Measurements from ENCODE around the gene KCNH1.

KCNH1 gene

GRCh38 chr1:210739627-210740026, 394.3 kb downstream of the KCNH1 start:
- H3K4me2 ChIP-seq (ENCODE audit: insufficient read depth, low read length, poor library complexity, severe bottlenecking): no peak overlapping the region
- no peak overlapping the region for H2AK5ac ChIP-seq (ENCODE audit: low read depth, low read length)
- H3K27ac ChIP-seq (replicated peaks; ENCODE audit: low read length): no peak overlapping the region
- no peak overlapping the region for H4K91ac ChIP-seq (ENCODE audit: low read depth, low read length, poor library complexity)
- H4K8ac ChIP-seq (ENCODE audit: low read depth, low read length): no peak overlapping the region
- no peak overlapping the region for H2AFZ ChIP-seq (ENCODE audit: low read length)
- no peak overlapping the region for H2BK120ac ChIP-seq (ENCODE audit: low read depth, low read length)
- no peaks in the 10 kb centered on the region for H3K79me1 ChIP-seq (ENCODE audit: low read depth, low read length)
- no peak overlapping the region for H2BK12ac ChIP-seq (ENCODE audit: low read length)
- H3K4me3 ChIP-seq (ENCODE audit: low read length in 2 of 2): no peak overlapping the region
- no peak overlapping the region for H3K4ac ChIP-seq (ENCODE audit: low read length)
- no peak overlapping the region for H3K14ac ChIP-seq (ENCODE audit: low read length)
- no peaks in the 10 kb centered on the region for H3K36me3 ChIP-seq (replicated peaks in 1 of 2; ENCODE audit: control insufficient read depth in 2 of 2, insufficient read depth in 2 of 2, low read length in 2 of 2)
- H2BK15ac ChIP-seq (ENCODE audit: low read length): no peak overlapping the region
- H3K9me3 ChIP-seq (replicated peaks in 1 of 2; ENCODE audit: control insufficient read depth in 2 of 2, insufficient read depth in 1 of 2, low read depth in 1 of 2, low read length in 2 of 2): no peaks in the 10 kb centered on the region
- H3K18ac ChIP-seq (ENCODE audit: low read length): no peak overlapping the region
- H3K23ac ChIP-seq (ENCODE audit: low read depth, low read length, poor library complexity): no peak overlapping the region
- H3K27me3 ChIP-seq (ENCODE audit: control insufficient read depth in 3 of 3, insufficient read depth in 3 of 3, low read depth in 1 of 3, low read length in 3 of 3): no peaks in the 10 kb centered on the region
- H3K4me1 ChIP-seq (ENCODE audit: control insufficient read depth in 2 of 2, insufficient read depth in 1 of 2, low read depth in 1 of 2, low read length in 2 of 2): peaks cover 4 to 5% of the 10 kb centered on the region in 2 donors
- H2BK5ac ChIP-seq (ENCODE audit: low read length): no peak overlapping the region
- no peak for DNase-seq (ENCODE audit: low spot score)
- no peak overlapping the region for H3K9ac ChIP-seq (ENCODE audit: low read depth, low read length, poor library complexity)
- no CpG with 5 or more reads among the region's 1 CpG for WGBS, 2 donors (ENCODE audit: extremely low coverage in 2 of 2, insufficient read length in 2 of 2, insufficient replicate concordance in 1 of 2)

DNA sequence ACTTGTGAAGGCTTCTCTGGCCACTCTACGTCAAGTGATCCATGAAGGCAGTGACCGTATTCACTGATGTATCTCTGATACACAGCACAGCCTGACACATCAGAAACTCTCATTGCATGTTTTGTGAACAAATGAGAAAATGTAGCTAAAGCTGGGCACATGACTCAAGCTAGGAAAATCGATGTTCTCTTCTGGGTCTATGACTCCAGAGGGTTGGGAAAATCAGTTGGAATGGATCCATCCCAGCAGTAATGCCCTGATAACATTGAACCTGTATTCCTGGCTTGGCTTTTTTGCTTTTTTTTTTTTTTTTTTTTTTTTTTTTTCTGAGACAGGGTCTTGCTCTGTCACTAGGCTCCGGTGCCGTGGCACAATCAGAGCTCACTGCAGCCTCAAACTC, 395.7 kb downstream of the KCNH1 start:
- no peaks in the 10 kb centered on the region for H3K79me1 ChIP-seq (ENCODE audit: low read depth, low read length)
- no peak overlapping the region for H2BK12ac ChIP-seq (ENCODE audit: low read length)
- no peak overlapping the region for H2AFZ ChIP-seq (ENCODE audit: low read length)
- no CpG with 5 or more reads among the region's 5 CpGs for WGBS, 2 donors (ENCODE audit: extremely low coverage in 2 of 2, insufficient read length in 2 of 2, insufficient replicate concordance in 1 of 2)
- H3K9ac ChIP-seq (ENCODE audit: low read depth, low read length, poor library complexity): no peak overlapping the region
- no peak overlapping the region for H3K4me3 ChIP-seq (ENCODE audit: low read length in 2 of 2)
- no peak overlapping the region for H3K14ac ChIP-seq (ENCODE audit: low read length)
- H4K91ac ChIP-seq (ENCODE audit: low read depth, low read length, poor library complexity): no peak overlapping the region
- no peak overlapping the region for H3K4ac ChIP-seq (ENCODE audit: low read length)
- no peak overlapping the region for H3K27ac ChIP-seq (replicated peaks; ENCODE audit: low read length)
- H4K8ac ChIP-seq (ENCODE audit: low read depth, low read length): no peak overlapping the region
- H2BK5ac ChIP-seq (ENCODE audit: low read length): no peak overlapping the region
- no peaks in the 10 kb centered on the region for H3K36me3 ChIP-seq (replicated peaks in 1 of 2; ENCODE audit: control insufficient read depth in 2 of 2, insufficient read depth in 2 of 2, low read length in 2 of 2)
- H3K4me1 ChIP-seq (ENCODE audit: control insufficient read depth in 2 of 2, insufficient read depth in 1 of 2, low read depth in 1 of 2, low read length in 2 of 2): peaks cover 4 to 5% of the 10 kb centered on the region in 2 donors
- H2BK15ac ChIP-seq (ENCODE audit: low read length): no peak overlapping the region
- H3K4me2 ChIP-seq (ENCODE audit: insufficient read depth, low read length, poor library complexity, severe bottlenecking): no peak overlapping the region
- H2AK5ac ChIP-seq (ENCODE audit: low read depth, low read length): no peak overlapping the region
- H3K18ac ChIP-seq (ENCODE audit: low read length): no peak overlapping the region
- H3K9me3 ChIP-seq (replicated peaks in 1 of 2; ENCODE audit: control insufficient read depth in 2 of 2, insufficient read depth in 1 of 2, low read depth in 1 of 2, low read length in 2 of 2): no peaks in the 10 kb centered on the region
- no peak overlapping the region for H2BK120ac ChIP-seq (ENCODE audit: low read depth, low read length)
- no peak for DNase-seq (ENCODE audit: low spot score)
- H3K23ac ChIP-seq (ENCODE audit: low read depth, low read length, poor library complexity): no peak overlapping the region
- H3K27me3 ChIP-seq (ENCODE audit: control insufficient read depth in 3 of 3, insufficient read depth in 3 of 3, low read depth in 1 of 3, low read length in 3 of 3): no peaks in the 10 kb centered on the region

- Histone ChIP-seq H3K36me3 (replicated peaks in 1 of 2; ENCODE audit: control insufficient read depth in 2 of 2, insufficient read depth in 2 of 2, low read length in 2 of 2) (no peaks in the 10 kb centered on the region), H3K79me1 (ENCODE audit: low read depth, low read length) (no peaks in the 10 kb centered on the region), H3K14ac (ENCODE audit: low read length) (no peak overlapping the region), H3K18ac (ENCODE audit: low read length) (no peak overlapping the region), H3K23ac (ENCODE audit: low read depth, low read length, poor library complexity) (no peak overlapping the region), H4K91ac (ENCODE audit: low read depth, low read length, poor library complexity) (no peak overlapping the region), H2AK5ac (ENCODE audit: low read depth, low read length) (no peak overlapping the region), H4K8ac (ENCODE audit: low read depth, low read length) (no peak overlapping the region), H2AFZ (ENCODE audit: low read length) (no peak overlapping the region), H2BK12ac (ENCODE audit: low read length) (no peak overlapping the region), H2BK15ac (ENCODE audit: low read length) (no peak overlapping the region), H2BK120ac (ENCODE audit: low read depth, low read length) (no peak overlapping the region), H3K9me3 (replicated peaks in 1 of 2; ENCODE audit: control insufficient read depth in 2 of 2, insufficient read depth in 1 of 2, low read depth in 1 of 2, low read length in 2 of 2) (no peaks in the 10 kb centered on the region), H3K4me1 (ENCODE audit: control insufficient read depth in 2 of 2, insufficient read depth in 1 of 2, low read depth in 1 of 2, low read length in 2 of 2) (peaks cover 4 to 5% of the 10 kb centered on the region in 2 donors), H3K27ac (replicated peaks; ENCODE audit: low read length) (no peak overlapping the region), H2BK5ac (ENCODE audit: low read length) (no peak overlapping the region), H3K4me2 (ENCODE audit: insufficient read depth, low read length, poor library complexity, severe bottlenecking) (no peak overlapping the region), H3K4ac (ENCODE audit: low read length) (no peak overlapping the region), H3K9ac (ENCODE audit: low read depth, low read length, poor library complexity) (no peak overlapping the region), H3K4me3 (ENCODE audit: low read length in 2 of 2) (no peak overlapping the region), H3K27me3 (ENCODE audit: control insufficient read depth in 3 of 3, insufficient read depth in 3 of 3, low read depth in 1 of 3, low read length in 3 of 3) (no peaks in the 10 kb centered on the region)
- no peak for DNase-seq (ENCODE audit: low spot score)
- WGBS, 2 donors (ENCODE audit: extremely low coverage in 2 of 2, insufficient read length in 2 of 2, insufficient replicate concordance in 1 of 2): no CpG with 5 or more reads among the region's 3 CpGs
These were observed 397.2 kb downstream of the KCNH1 start for GRCh38 chr1:210736713-210737112.

- Histone ChIP-seq H4K91ac (ENCODE audit: low read depth, low read length, poor library complexity) (no peak overlapping the region), H2BK5ac (ENCODE audit: low read length) (no peak overlapping the region), H3K23ac (ENCODE audit: low read depth, low read length, poor library complexity) (no peak overlapping the region), H4K8ac (ENCODE audit: low read depth, low read length) (no peak overlapping the region), H3K4me2 (ENCODE audit: insufficient read depth, low read length, poor library complexity, severe bottlenecking) (no peak overlapping the region), H2AK5ac (ENCODE audit: low read depth, low read length) (no peak overlapping the region), H3K4me3 (ENCODE audit: low read length in 2 of 2) (no peak overlapping the region), H3K4me1 (ENCODE audit: control insufficient read depth in 2 of 2, insufficient read depth in 1 of 2, low read depth in 1 of 2, low read length in 2 of 2) (peaks cover 6 to 9% of the 10 kb centered on the region in 2 donors), H2BK15ac (ENCODE audit: low read length) (no peak overlapping the region), H3K27ac (replicated peaks; ENCODE audit: low read length) (no peak overlapping the region), H2BK120ac (ENCODE audit: low read depth, low read length) (no peak overlapping the region), H3K79me1 (ENCODE audit: low read depth, low read length) (no peaks in the 10 kb centered on the region), H3K36me3 (replicated peaks in 1 of 2; ENCODE audit: control insufficient read depth in 2 of 2, insufficient read depth in 2 of 2, low read length in 2 of 2) (no peaks in the 10 kb centered on the region), H3K27me3 (ENCODE audit: control insufficient read depth in 3 of 3, insufficient read depth in 3 of 3, low read depth in 1 of 3, low read length in 3 of 3) (no peaks in the 10 kb centered on the region), H3K4ac (ENCODE audit: low read length) (no peak overlapping the region), H2AFZ (ENCODE audit: low read length) (no peak overlapping the region), H3K9ac (ENCODE audit: low read depth, low read length, poor library complexity) (no peak overlapping the region), H3K9me3 (replicated peaks in 1 of 2; ENCODE audit: control insufficient read depth in 2 of 2, insufficient read depth in 1 of 2, low read depth in 1 of 2, low read length in 2 of 2) (no peaks in the 10 kb centered on the region), H3K14ac (ENCODE audit: low read length) (no peak overlapping the region), H2BK12ac (ENCODE audit: low read length) (no peak overlapping the region), H3K18ac (ENCODE audit: low read length) (no peak overlapping the region)
- WGBS, 2 donors (ENCODE audit: extremely low coverage in 2 of 2, insufficient read length in 2 of 2, insufficient replicate concordance in 1 of 2): no CpG with 5 or more reads among the region's 2 CpGs
- no peak for DNase-seq (ENCODE audit: low spot score)
These were observed 402.4 kb downstream of the KCNH1 start for GRCh38 chr1:210731597-210731996.

Data from neuronal stem cell (in vitro differentiated cells).